Colon (tissue), 2 donors: Measurements from ENCODE around the gene IL20.
"Not testable (repeated sequence)": the region's sequence is repeated elsewhere in the genome, so short reads cannot be mapped to it uniquely, and the experiment has no call there.

Experiments used
- FAIRE-seq: peaks from 2 replicates; lab custom pipeline; 2012; peaks lifted over from hg19 to GRCh38; lab: Jason Lieb, UNC
- donor health status: control.
- donor health status: control.

The IL20 gene

GRCh38 chr1:206843626-206844025 is 21.8 kb upstream of the IL20 start:
- FAIRE-seq = no peak

- no peak for FAIRE-seq
Measured at GRCh38 chr1:206846487-206846886, 18.9 kb upstream of the IL20 start.

- FAIRE-seq = no peak
Measured at GRCh38 chr1:206847337-206847834, 18.0 kb upstream of the IL20 start.

DNA sequence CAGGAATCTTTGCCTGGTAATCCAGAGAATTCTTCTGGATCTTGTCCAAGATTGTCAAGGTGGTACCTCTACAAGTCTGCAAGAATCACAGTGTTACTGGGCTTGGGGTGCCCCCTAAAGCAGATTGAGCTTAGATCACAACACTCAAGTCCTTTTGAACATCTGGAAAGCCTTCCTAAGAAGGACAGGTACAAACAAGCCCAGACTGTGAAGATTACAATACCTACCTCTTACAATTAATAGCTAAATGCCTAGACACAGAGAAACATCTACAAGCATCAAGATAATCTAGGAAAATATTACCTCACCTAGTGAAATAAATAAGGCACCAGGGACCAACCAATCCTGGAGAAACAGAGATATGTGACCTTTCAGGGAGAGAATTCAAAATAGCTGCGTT is 17.5 kb upstream of the IL20 start:
- FAIRE-seq = no peak

DNA sequence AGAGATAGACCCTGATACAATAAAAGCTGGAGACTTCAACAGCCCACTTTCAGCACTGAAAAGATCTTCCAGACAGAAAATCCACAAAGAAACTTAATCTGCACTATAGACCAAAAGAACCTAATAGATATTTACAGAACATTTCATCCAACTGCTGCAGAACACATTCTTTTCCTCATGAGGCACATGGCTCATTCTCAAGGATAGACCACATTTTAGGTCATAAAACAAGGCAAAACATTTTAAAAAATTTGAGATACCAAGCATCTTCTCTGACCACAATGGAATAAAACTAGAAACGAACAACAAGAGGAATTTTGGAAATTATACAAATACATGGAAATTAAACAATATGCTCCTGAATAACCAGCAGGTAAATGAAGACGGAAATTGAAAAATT is 15.0 kb upstream of the IL20 start:
- no peak for FAIRE-seq

GRCh38 chr1:206851341-206852010 is 13.9 kb upstream of the IL20 start:
- no peak for FAIRE-seq

- FAIRE-seq = not testable (repeated sequence)
Measured at GRCh38 chr1:206852662-206853061, 12.8 kb upstream of the IL20 start.

GRCh38 chr1:206853696-206854095 is 11.7 kb upstream of the IL20 start:
- not testable (repeated sequence) for FAIRE-seq

- no peak for FAIRE-seq
Measured at GRCh38 chr1:206854401-206855129, 10.9 kb upstream of the IL20 start.

DNA sequence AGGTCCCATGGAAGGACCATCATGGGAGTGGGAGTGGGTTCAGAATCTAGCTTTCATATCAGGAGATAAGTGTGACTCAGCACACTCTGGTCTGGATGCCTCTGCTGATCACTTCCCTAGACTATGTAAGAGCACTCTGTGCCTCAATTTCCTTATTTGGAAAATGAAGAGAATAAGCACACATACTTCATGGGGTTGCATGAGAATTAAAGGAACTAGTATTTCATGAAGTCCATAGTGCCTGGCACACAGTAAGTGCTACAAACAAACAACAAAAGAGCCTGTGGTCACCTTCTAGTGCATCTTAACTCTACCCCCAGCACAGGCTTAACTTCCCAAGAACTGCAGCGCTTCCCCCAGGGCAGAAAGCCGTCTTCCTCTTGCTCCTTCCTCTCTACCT is 9.6 kb upstream of the IL20 start:
- FAIRE-seq = no peak

GRCh38 chr1:206856674-206857464 is 8.6 kb upstream of the IL20 start:
- no peak for FAIRE-seq

DNA sequence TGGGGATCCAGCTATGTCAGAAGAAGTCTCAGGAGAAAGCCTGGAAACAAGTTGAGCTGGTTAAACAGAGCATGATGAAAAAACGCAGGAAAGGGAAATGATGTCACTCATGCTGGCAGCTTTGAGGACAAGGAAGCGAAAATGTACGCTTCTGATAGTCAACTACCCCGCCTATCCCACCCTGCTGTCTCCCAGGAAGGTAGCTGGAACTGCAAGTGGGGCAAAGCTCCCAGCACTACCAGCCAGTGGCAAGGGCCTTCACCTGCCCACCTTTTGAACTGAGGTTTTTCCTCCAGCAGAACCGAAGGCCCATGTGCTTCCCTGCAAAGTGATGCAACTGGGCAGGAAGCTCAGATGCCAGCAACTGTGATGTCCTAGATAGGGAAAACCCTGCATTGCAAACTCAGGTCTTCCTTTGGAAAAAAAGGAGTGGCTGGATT is 6.3 kb upstream of the IL20 start:
- no peak for FAIRE-seq

DNA sequence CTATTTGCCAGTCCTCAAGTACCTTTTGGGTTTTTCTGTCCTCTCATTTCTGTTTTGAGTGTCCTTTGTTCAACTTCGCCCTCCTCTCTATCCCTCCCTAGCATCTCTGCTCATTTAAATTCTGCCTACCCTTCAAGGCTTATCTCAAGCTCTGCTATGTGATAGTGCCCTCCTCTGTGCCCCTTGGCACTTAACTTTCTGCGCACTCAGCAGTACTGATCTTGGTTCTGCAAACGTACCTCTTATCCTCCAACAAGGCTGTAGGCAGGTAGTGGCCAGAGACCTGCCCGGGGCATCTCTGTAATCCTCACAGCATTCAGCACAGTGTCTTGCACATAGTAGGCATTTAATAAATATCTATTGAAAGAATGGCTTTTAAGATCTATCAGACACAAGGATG is 5.3 kb upstream of the IL20 start:
- no peak for FAIRE-seq

- FAIRE-seq = no peak
Measured at GRCh38 chr1:206863266-206863665, 2.2 kb upstream of the IL20 start.

- no peak for FAIRE-seq
Measured at GRCh38 chr1:206866062-206866461, 639 bp downstream of the IL20 start.

DNA sequence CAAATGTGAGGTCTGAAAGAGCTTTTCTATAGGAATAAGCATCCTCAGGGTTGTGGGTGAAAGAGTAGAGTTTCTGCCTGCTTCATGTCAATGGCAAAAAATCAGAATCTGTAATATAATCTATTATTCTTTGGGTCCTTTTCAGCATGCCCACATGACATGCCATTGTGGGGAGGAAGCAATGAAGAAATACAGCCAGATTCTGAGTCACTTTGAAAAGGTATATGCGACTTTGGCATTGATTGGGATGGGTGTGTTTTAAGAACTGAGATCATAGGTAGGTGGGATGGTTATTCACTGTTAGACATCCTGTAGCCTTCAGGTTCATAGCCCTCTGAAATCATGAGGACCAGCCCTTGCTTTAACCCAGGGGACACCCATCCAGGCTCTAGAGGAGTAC is 1.8 kb downstream of the IL20 start:
- FAIRE-seq = no peak

GRCh38 chr1:206867716-206868115 is 2.3 kb downstream of the IL20 start:
- FAIRE-seq = no peak

DNA sequence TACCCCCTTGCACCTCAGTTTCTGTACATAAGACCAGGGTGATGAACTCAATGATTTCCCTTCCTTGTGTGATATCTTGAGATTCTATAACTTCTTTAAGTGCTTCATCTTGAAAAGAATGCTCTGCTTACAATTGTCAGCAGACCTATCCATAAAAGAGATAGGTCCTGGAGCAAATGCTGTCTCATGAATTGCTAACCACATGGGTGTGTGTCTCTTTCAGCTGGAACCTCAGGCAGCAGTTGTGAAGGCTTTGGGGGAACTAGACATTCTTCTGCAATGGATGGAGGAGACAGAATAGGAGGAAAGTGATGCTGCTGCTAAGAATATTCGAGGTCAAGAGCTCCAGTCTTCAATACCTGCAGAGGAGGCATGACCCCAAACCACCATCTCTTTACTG is 2.8 kb downstream of the IL20 start:
- no peak for FAIRE-seq

- FAIRE-seq = no peak
Measured at GRCh38 chr1:206872139-206872538, 6.7 kb downstream of the IL20 start.

DNA sequence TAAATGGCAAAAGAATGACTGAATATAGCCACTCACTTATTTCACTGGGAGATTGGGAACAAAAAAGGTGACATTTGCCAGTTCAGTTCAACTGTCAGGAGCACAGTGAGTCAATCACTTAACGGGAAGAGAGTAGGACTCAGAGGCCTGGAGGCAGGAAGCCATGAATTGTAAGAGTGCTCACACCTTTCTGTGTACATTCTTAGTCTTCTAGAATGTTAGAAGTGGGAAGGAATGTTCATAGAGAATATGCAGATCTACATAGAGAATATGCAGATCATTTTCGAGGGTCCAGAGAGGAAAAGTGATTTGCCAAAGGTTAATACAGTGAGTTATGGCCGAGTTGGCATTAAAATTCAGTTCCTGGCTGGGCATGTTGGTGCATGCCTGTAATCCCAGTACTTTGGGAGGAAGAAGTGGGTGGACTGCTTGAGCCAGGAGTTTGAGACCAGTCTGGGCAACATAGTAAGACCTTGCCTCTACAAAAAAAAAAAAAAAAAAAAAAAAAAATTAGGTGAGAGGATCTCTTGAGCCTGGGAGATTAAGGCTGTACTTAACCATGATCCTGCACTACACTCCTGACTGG is 8.3 kb downstream of the IL20 start:
- FAIRE-seq = no peak

GRCh38 chr1:206875752-206876377 is 10.4 kb downstream of the IL20 start:
- FAIRE-seq = no peak

- no peak for FAIRE-seq
Measured at GRCh38 chr1:206878456-206878855, 13.0 kb downstream of the IL20 start.
